OCI-LY3 (cell line): ENCODE measurements around the gene ORC6.

ENCODE experiments used
- H2AFZ ChIP-seq: fragments of 200-600, 300-600 bp; shearing (Covaris generic); 2 replicates; pipeline ENCODE4 v1.6.0; 2014; ENCODE audit warnings: antibody characterized with exemption, low read depth, low read length
- H3K27ac ChIP-seq: fragments of 200-600, 300-600 bp; sonication (generic); 2 replicates; pipeline ENCODE4 v1.5.1; 2014; ENCODE audit warnings: mild to moderate bottlenecking, low read length, moderate library complexity, mixed read lengths
- H3K27me3 ChIP-seq: fragments of 200-600, 300-600 bp; sonication (generic); 2 replicates; pipeline ENCODE4 v1.6.1; 2014; ENCODE audit warnings: low read depth, low read length, mixed read lengths
- H3K36me3 ChIP-seq: fragments of 200-600, 300-600 bp; sonication (generic); replicated peaks from 2 replicates; pipeline ENCODE3; 2014; ENCODE audit warnings: low read depth, low read length, mixed read lengths
- H3K4me1 ChIP-seq: fragments of 300-600, 200-600 bp; sonication (generic); 2 replicates; pipeline ENCODE4 v1.6.1; 2014; ENCODE audit warnings: low read length, mixed read lengths
- H3K4me2 ChIP-seq: fragments of 200-600, 300-600 bp; sonication (generic); 2 replicates; pipeline ENCODE4 v1.6.1; 2014; ENCODE audit warnings: low read length, mixed read lengths
- H3K4me3 ChIP-seq: fragments of 300-600, 200-600 bp; sonication (generic); 2 replicates; pipeline ENCODE4 v1.5.1; 2014; ENCODE audit warnings: antibody characterized with exemption, mild to moderate bottlenecking, low read length, moderate library complexity
- H3K79me2 ChIP-seq: fragments of 300-600, 200-600 bp; shearing (Covaris generic); 2 replicates; pipeline ENCODE4 v1.6.1; 2014; ENCODE audit warnings: mild to moderate bottlenecking, low read length, mixed read lengths
- H3K9ac ChIP-seq: fragments of 300-600, 200-600 bp; shearing (Covaris generic); 2 replicates; pipeline ENCODE4 v1.6.0; 2014; ENCODE audit warnings: mild to moderate bottlenecking, low read length, moderate library complexity
- H3K9me3 ChIP-seq: fragments of 200-600, 300-600 bp; shearing (Covaris generic); 2 replicates; pipeline ENCODE4 v1.6.1; 2014; ENCODE audit warnings: low read length, mixed read lengths; ENCODE audit not compliant: insufficient read depth
- H4K20me1 ChIP-seq: fragments of 200-600, 300-600 bp; sonication (generic); 2 replicates; pipeline ENCODE4 v1.6.1; 2016; ENCODE audit warnings: low read length, mixed read lengths; ENCODE audit not compliant: insufficient read depth
- CTCF ChIP-seq: fragments of 200-600, 300-600 bp; sonication (generic); IDR thresholded peaks from 2 replicates; pipeline ENCODE4 v1.5.1; 2014; ENCODE audit warnings: antibody characterized with exemption, low read length, low read depth
- EZH2phosphoT487 ChIP-seq: fragments of 200-600 bp; shearing (Covaris generic); IDR thresholded peaks from 2 replicates; pipeline ENCODE4 v1.6.1; 2018; ENCODE audit warnings: antibody characterized with exemption, mixed run types, low read depth

ORC6 gene

GRCh38 chr16:46728806-46729205 lies 39.3 kb downstream of the ORC6 start:
- H3K4me3 ChIP-seq: no peak overlapping the region
- H4K20me1 ChIP-seq: no peaks in the 10 kb centered on the region
- H3K9ac ChIP-seq: no peak overlapping the region
- H3K36me3 ChIP-seq: no peaks in the 10 kb centered on the region
- no peak overlapping the region for H2AFZ ChIP-seq
- H3K27ac ChIP-seq: no peak overlapping the region
- H3K27me3 ChIP-seq: no peaks in the 10 kb centered on the region
- 0 out of 2 replicates have a peak, but pooled peaks cover 5% of the 10 kb centered on the region for H3K9me3 ChIP-seq
- no peaks in the 10 kb centered on the region for H3K4me1 ChIP-seq
- H3K79me2 ChIP-seq: no peaks in the 10 kb centered on the region
- no peak overlapping the region for H3K4me2 ChIP-seq
- TF ChIP-seq CTCF (no peak), EZH2phosphoT487 (no peak)

- Histone ChIP-seq H3K79me2 (no peaks in the 10 kb centered on the region), H3K27me3 (no peaks in the 10 kb centered on the region), H3K9ac (no peak overlapping the region), H2AFZ (no peak overlapping the region), H3K36me3 (no peaks in the 10 kb centered on the region), H4K20me1 (no peaks in the 10 kb centered on the region), H3K9me3 (0 out of 2 replicates have a peak, but pooled peaks cover 5% of the 10 kb centered on the region), H3K27ac (no peak overlapping the region), H3K4me3 (no peak overlapping the region), H3K4me2 (no peak overlapping the region), H3K4me1 (no peaks in the 10 kb centered on the region)
- TF ChIP-seq CTCF (no peak), EZH2phosphoT487 (no peak)
Observed at GRCh38 chr16:46729326-46729995, 40.0 kb downstream of the ORC6 start.

GRCh38 chr16:46730126-46730525 lies 40.7 kb downstream of the ORC6 start:
- no peaks in the 10 kb centered on the region for H3K79me2 ChIP-seq
- H3K36me3 ChIP-seq: no peaks in the 10 kb centered on the region
- no peaks in the 10 kb centered on the region for H3K27me3 ChIP-seq
- no peak overlapping the region for H2AFZ ChIP-seq
- no peaks in the 10 kb centered on the region for H4K20me1 ChIP-seq
- 0 out of 2 replicates have a peak, but pooled peaks cover 5% of the 10 kb centered on the region for H3K9me3 ChIP-seq
- no peak overlapping the region for H3K27ac ChIP-seq
- H3K9ac ChIP-seq: no peak overlapping the region
- no peak overlapping the region for H3K4me2 ChIP-seq
- TF ChIP-seq CTCF (no peak), EZH2phosphoT487 (no peak)
- no peak overlapping the region for H3K4me3 ChIP-seq
- H3K4me1 ChIP-seq: no peaks in the 10 kb centered on the region

- H3K4me2 ChIP-seq: no peak overlapping the region
- no peak for TF ChIP-seq CTCF
- TF ChIP-seq EZH2phosphoT487: no peak
- no peaks in the 10 kb centered on the region for H4K20me1 ChIP-seq
- no peak overlapping the region for H3K9ac ChIP-seq
- H3K27ac ChIP-seq: no peak overlapping the region
- H3K4me1 ChIP-seq: no peaks in the 10 kb centered on the region
- no peak overlapping the region for H2AFZ ChIP-seq
- no peaks in the 10 kb centered on the region for H3K9me3 ChIP-seq
- no peaks in the 10 kb centered on the region for H3K79me2 ChIP-seq
- no peaks in the 10 kb centered on the region for H3K36me3 ChIP-seq
- H3K4me3 ChIP-seq: no peak overlapping the region
- H3K27me3 ChIP-seq: no peaks in the 10 kb centered on the region
Observed at GRCh38 chr16:46730801-46731690, 41.6 kb downstream of the ORC6 start.
